Renal cortex interstitium (tissue), 15 donors: ENCODE results near the gene DNTT. TPM values are rescaled to one million over a fixed set of nuclear protein-coding genes. Genes with fewer than 3 reads are reported as not detected.

ENCODE experiments used
- DNase-seq, 11 donors: peaks; one replicate each; pipeline ENCODE4 v3.0.0-alpha.2; 2013; ENCODE audit warnings: low read depth in 9 of 11, low spot score in 4 of 11; ENCODE audit errors: extremely low read depth in 1 of 11
- long read RNA-seq, 16 experiments: transcript quantifications; one replicate each; lab custom pipeline, GENCODE V29; 2026
- polyA plus RNA-seq, 3 donors: library from polyadenylated mRNA; unstranded; fragments of 120-200 nt; gene quantifications; one replicate each; pipeline ENCODE4 v1.2.1, GENCODE V29; 2013; ENCODE audit not compliant: insufficient read length in 3 of 3

The DNTT gene
- polyA plus RNA-seq: under 1 TPM; 0.09 to 0.22 (median 0.20) TPM
- long read RNA-seq, donor 1: 0 reads
- long read RNA-seq, donor 2: 0 reads
- long read RNA-seq, donor 3, partial matches to known transcripts: 0 of 1 reads
- long read RNA-seq, donor 3, other reads (novel, unspliced or antisense): 0 of 1 reads
- long read RNA-seq, donor 4: 0 reads
- long read RNA-seq, donor 5: 0 reads
- long read RNA-seq, donor 6: 0 reads
- long read RNA-seq, donor 7: 0 reads
- long read RNA-seq, donor 8: 0 reads
- long read RNA-seq, donor 9: 0 reads
- long read RNA-seq, donor 10: 0 reads
- long read RNA-seq, donor 11: 0 reads
- long read RNA-seq, donor 12: 0 reads
- long read RNA-seq, donor 13: 0 reads
- long read RNA-seq, donor 14: 0 reads
- long read RNA-seq, donor 15: 0 reads
- long read RNA-seq, donor 16, partial matches to known transcripts: 0 of 1 reads
- long read RNA-seq, donor 16, other reads (novel, unspliced or antisense): 0 of 1 reads

GRCh38 chr10:96304230-96304629 lies at the start of gene DNTT:
TSS of gene DNTT (plus strand) at chr10:96304434. CDS start at chr10:96304498, 64 bp downstream.
- DNase-seq: no peak

DNA sequence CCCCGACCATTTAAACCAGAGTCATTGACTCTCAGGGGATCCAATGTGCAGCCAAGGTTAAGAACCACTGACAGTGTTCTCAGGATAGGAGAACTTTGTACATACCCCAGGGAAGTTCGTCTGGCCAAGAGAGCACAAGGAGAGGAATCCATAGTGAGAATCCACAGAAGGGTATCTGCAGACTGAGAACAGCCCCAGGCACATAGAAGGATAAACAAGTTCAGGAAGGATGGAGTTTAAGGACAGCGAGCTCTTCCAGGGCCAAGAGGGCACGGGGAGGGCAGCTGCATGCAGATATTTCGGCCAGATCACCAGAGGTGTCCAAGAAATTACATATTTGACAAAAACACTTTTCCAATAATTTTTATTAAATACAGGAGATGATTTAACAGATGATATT lies 49.3 kb upstream of the DNTT start:
- no peak for DNase-seq

DNA sequence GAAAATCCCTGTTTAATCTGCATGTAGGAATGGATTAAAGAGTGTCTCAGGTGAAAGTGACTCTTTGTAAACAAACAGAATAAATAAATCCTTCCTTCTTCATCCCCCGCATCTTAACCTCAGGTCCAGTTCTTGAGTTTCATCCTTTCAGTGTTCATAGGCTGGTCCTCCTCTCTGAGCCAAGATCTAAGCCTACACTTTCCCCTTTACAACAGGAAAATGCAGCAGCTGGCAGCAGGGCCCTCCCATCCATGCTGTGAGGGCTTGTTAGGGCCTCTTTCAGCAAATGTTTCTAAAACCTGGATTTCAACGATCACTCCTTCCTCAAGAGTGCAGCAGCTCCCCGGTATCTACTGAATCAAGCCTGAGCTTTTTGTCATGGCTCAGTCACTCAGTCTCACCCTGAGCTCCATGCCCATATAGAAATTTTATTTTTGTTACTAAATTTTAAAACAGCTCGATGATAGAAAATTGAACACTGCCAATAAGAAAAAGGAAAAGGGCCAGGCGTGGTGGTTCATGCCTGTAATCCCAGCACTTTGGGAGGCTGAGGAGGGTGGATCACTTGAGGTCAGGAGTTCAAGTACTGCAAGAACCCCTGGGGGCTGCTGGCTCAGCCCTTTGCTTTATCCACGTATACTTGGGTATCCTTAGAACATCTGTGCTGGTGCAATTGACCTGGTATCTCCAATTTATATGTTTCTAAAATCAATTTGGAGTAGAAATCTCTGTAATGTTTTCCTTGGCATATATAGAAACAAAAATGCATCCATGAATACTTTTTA lies 48.5 kb upstream of the DNTT start:
- DNase-seq: no peak

DNA sequence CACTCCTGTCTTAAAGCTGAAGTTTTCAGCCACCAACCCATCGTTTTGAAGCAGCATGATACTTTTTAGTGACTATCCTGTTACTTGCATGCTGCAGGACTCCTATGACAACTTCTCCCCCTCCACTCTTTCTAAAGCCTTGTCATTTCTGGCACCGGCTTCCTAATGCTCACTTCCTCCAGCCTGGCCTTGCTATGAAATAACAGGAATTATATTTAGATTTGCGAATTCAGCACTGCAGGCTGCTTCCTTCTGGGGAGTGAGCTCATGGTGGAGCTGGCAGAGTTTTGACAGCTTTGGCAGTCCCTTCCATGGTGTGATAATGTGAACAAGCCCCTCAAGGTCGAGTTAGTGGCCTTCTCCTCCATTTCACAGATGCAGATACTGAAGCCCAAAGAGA lies 46.3 kb upstream of the DNTT start:
- DNase-seq: no peak

DNA sequence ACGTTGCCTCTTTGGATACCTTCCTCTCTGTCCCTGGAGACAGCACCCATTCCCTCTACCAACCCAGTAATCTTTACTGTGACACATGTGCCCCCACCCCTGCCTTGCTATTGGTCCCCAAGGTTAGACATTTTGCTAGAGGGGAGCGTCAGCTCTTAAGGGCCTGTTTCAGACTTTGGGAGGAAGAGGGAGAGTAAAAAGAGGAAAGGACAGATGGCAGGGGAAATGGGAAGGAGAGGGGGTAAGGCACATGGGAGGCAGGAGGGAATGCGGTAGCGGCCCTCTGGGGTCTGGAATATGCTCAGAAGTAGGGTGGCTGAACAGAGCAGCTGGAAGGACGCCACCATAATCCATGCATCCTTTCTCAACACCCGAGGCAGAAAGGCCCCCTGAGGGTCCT lies 45.1 kb upstream of the DNTT start:
- DNase-seq: no peak

DNA sequence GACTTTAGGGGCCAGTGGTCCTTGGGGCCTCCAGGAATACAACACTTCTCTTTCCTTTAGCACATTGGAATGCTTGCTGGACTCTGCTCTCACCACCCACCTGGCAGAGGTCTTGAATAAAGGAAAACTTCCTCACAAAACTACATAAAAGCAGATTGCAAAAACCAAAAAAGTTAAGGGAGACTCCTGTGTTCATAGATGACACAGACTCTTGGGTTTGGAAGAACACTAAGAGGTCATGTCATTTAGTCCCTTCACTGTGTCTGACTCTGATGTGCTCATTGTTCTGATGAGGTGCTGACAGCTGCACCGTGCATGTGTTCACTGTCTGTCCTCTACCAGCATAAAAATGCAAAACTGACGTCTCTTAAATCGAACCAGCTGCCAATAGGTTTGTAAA lies 44.2 kb upstream of the DNTT start:
- DNase-seq: no peak

DNA sequence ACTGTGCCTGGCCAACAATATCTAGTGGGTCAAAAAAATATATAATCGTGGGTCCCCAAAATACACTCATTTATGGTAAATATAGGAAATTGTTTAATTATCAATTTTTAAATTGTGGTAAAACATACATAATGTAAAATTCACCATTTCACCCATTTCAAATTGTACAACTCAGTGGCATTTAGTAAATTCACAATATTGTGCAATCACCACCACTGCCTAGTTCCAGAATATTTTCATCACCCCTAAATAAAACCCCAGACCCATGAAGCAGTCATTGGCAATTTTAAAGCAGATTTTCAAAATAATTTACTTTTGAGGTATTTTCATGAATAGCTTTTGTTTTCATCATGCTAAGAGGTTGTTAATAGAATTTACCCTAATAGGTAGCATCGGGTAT lies 43.1 kb upstream of the DNTT start:
- no peak for DNase-seq

DNA sequence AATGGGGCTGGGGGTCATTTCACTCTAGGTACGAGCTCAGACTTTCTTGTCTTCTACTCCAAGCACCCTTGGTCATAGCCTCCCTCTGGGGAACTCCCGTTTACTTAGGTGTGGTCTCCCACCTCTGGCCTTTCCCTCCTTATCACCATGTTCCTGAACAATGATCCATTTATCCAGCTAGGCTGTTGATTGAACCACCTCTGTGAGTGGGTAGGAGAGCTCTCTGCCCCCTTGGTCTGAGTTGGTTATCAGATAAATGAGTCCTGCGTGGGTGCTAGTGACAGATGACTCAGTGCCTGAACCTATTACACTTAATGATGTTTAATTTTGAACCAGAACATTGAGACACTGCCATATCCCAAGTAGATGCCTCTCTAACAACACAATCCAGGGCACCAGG lies 42.3 kb upstream of the DNTT start:
- DNase-seq: no peak

DNA sequence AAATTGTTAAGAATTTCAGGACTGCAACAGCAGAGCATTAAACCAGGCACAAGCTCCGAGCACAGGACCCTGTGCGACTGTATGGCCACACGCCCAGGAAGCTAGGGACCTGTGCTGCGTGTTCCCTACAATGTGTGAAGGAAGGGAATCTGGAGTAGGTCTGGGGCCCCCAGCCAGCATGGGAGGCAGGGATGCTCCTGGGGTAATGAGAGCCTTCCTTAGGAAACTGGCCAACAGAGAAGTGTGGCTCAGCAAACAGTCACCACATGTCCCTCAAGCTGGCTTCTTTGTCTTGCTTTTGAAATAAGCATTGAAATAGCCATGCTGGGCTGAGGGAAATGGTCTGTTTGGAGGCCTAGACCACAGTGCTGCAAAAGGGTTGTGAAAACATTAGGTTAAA lies 41.1 kb upstream of the DNTT start:
- DNase-seq: no peak

- no peak for DNase-seq
Measured at GRCh38 chr10:96263669-96264068, 40.6 kb upstream of the DNTT start.

GRCh38 chr10:96264938-96265337 lies 39.3 kb upstream of the DNTT start:
- no peak for DNase-seq

- no peak for DNase-seq
Measured at GRCh38 chr10:96266118-96266770, 38.0 kb upstream of the DNTT start.

GRCh38 chr10:96267234-96267705 lies 37.0 kb upstream of the DNTT start:
- no peak for DNase-seq

DNA sequence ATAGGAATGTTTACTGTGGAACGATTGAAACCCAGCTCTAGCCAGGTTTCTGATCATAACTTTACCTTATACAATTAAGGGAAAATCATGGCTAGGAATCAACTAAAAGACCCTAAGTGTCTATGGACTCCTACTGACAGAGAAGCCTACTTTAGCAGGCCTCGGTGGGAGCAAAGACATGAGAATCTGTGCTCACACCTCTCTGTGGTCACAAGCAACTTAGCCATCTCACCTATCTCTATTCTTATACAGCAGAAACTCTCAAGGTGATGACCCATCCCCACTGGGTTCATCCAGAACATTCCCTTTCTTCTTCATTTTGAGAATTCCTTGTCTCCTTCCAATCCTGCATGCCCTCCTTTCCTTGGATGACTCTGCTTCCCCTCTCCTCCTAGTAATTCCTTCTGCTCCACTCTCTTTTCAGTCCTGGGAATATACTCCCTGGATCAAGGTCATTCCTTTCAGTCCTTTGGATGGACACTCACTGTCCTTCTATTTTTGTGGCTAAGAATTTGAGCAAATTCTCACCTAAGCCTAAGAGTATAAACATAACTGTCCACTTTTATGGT lies 35.8 kb upstream of the DNTT start:
- DNase-seq: no peak

- no peak for DNase-seq
Measured at GRCh38 chr10:96269438-96270300, 34.6 kb upstream of the DNTT start.

- DNase-seq: no peak
Measured at GRCh38 chr10:96270571-96270970, 33.7 kb upstream of the DNTT start.

DNA sequence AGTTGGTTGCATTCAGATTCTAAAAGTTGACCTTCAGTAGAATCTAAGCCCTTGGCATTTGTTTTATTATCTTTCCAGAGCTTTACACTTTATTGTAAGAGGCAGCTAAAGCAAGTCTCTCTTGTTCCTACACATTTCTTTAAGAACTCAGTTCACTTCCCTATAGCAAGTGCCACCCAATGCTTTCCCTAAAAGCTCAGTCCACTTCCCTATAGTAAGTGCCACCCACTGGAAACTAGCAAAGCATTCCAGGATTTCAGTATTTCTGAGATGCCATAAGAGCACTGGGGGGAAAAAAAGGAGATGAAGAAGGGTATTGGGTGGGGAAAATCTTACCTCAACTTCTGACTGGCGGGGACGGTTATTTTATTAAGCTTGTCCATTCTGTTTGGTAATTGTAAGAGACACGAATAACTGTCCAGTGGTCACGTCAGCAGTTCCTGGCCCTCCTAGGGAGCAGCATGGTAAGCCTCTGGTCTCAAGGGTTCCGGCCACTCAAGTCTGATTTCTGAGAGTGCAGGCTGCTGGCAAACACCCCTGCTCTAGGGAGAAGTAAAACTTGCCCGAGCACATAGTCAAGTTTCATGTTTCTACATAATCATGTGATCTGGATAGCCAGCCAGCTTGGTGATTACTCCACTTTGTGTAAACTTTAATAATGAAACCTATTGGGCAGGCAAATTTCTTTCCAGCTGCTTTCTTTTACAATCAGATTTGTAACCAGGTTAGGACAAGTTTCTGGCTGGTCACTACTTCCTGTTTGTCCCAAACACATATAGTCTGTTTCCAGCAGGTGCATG lies 33.0 kb upstream of the DNTT start, which contains the start of gene BLNK:
BLNK (minus strand) TSS at position 554 of the 800 bp plus-strand sequence; CDS start at position 383, 171 bp downstream.
- peak in 5 of 11 donors; percentile 32 to 72 (median 57) for DNase-seq
